GM23338 (cell line): Measurements from ENCODE around the gene BCAS1. TPM values are rescaled to one million over a fixed set of nuclear protein-coding genes. Genes with fewer than 3 reads are reported as not detected.

Experiments used
- ATAC-seq: fragments of 200-7000 bp; cut with Tn5 transposase; 3 replicates; pipeline ENCODE4 v1.9.1; 2020
- DNase-seq: peaks from one replicate; pipeline ENCODE4 v3.0.0-alpha.2; 2015; ENCODE audit warnings: low spot score
- H2AFZ ChIP-seq: fragments of 200-600 bp; sonication (generic); 2 replicates; pipeline ENCODE4 v1.8.0; 2016; ENCODE audit warnings: antibody characterized with exemption, mild to moderate bottlenecking, moderate library complexity
- H3F3A ChIP-seq: fragments of 200-600 bp; sonication (generic); replicated peaks from 2 replicates; pipeline ENCODE4 v1.8.0; 2017; ENCODE audit warnings: antibody characterized with exemption, mixed run types, low read depth
- H3K27ac ChIP-seq: fragments of 200-600 bp; sonication (generic); 2 replicates; pipeline ENCODE4 v1.6.1; 2016; ENCODE audit warnings: low read depth
- H3K27me3 ChIP-seq: fragments of 200-600 bp; sonication (generic); 2 replicates; pipeline ENCODE4 v1.8.0; 2016; ENCODE audit warnings: mild to moderate bottlenecking, mixed run types, moderate library complexity; ENCODE audit not compliant: insufficient read depth
- H3K36me3 ChIP-seq: fragments of 200-600 bp; sonication (generic); 2 replicates; pipeline ENCODE4 v1.8.0; 2016; ENCODE audit warnings: mild to moderate bottlenecking; ENCODE audit not compliant: insufficient read depth
- H3K4me1 ChIP-seq: fragments of 200-600 bp; sonication (generic); 2 replicates; pipeline ENCODE4 v1.8.0; 2016; ENCODE audit warnings: mild to moderate bottlenecking, moderate library complexity; ENCODE audit not compliant: insufficient read depth
- H3K4me2 ChIP-seq: fragments of 200-600 bp; sonication (generic); 2 replicates; pipeline ENCODE4 v1.7.1; 2017; ENCODE audit warnings: mixed run types
- H3K4me3 ChIP-seq: fragments of 200-600 bp; sonication (generic); 2 replicates; pipeline ENCODE4 v1.6.1; 2016; ENCODE audit warnings: mixed run types
- H3K79me2 ChIP-seq: fragments of 200-600 bp; sonication (generic); replicated peaks from 2 replicates; pipeline ENCODE4 v1.8.0; 2017; ENCODE audit warnings: mild to moderate bottlenecking; ENCODE audit not compliant: insufficient read depth
- H3K9me2 ChIP-seq: fragments of 200-600 bp; sonication (generic); 2 replicates; pipeline ENCODE4 v1.8.0; 2017; ENCODE audit not compliant: insufficient read depth
- H4K20me1 ChIP-seq: fragments of 200-600 bp; sonication (generic); replicated peaks from 2 replicates; pipeline ENCODE4 v1.8.0; 2017; ENCODE audit warnings: mild to moderate bottlenecking; ENCODE audit not compliant: insufficient read depth
- H3K27ac Mint-ChIP-seq: 2 replicates; pipeline ENCODE4 v1.8.0; 2020; ENCODE audit warnings: inconsistent platforms, mild to moderate bottlenecking, moderate library complexity, mixed read lengths
- H3K27me3 Mint-ChIP-seq: 3 replicates; pipeline ENCODE4 v1.8.0; 2022; ENCODE audit warnings: low read depth, mild to moderate bottlenecking, moderate library complexity, mixed read lengths, inconsistent platforms; ENCODE audit not compliant: insufficient read depth, poor library complexity
- H3K36me3 Mint-ChIP-seq: 3 replicates; pipeline ENCODE4 v1.8.0; 2021; ENCODE audit warnings: low read depth, mild to moderate bottlenecking, inconsistent platforms, moderate library complexity, mixed read lengths
- H3K4me1 Mint-ChIP-seq: 3 replicates; pipeline ENCODE4 v1.8.0; 2020; ENCODE audit warnings: mild to moderate bottlenecking, inconsistent platforms, mixed read lengths
- H3K4me3 Mint-ChIP-seq: 3 replicates; pipeline ENCODE4 v1.8.0; 2021; ENCODE audit warnings: moderate library complexity, mild to moderate bottlenecking, inconsistent platforms, mixed read lengths
- H3K9me3 Mint-ChIP-seq: 3 replicates; pipeline ENCODE4 v1.8.0; 2020; ENCODE audit warnings: moderate library complexity, mild to moderate bottlenecking, inconsistent platforms, mixed read lengths
- CREB1 ChIP-seq: fragments of 250-450 bp; sonication (Bioruptor Pico); IDR thresholded peaks from 2 replicates; pipeline ENCODE4 v1.5.0; 2020; ENCODE audit warnings: low read depth, mild to moderate bottlenecking, moderate library complexity
- ETS1 ChIP-seq: IDR thresholded peaks from 2 replicates; pipeline ENCODE4 v1.6.1; 2016; ENCODE audit warnings: antibody characterized with exemption
- EZH2 ChIP-seq: fragments of 200-600 bp; sonication (generic); IDR thresholded peaks from one replicate; pipeline ENCODE4 v1.8.0; 2017; ENCODE audit warnings: antibody characterized with exemption, mild to moderate bottlenecking, low read depth; ENCODE audit not compliant: unreplicated experiment
- NANOG ChIP-seq: IDR thresholded peaks from 2 replicates; pipeline ENCODE4 v1.6.1; 2016; ENCODE audit warnings: antibody characterized with exemption, borderline replicate concordance
- REST ChIP-seq: IDR thresholded peaks from one replicate; pipeline ENCODE4 v1.6.1; 2018; ENCODE audit warnings: antibody characterized with exemption; ENCODE audit not compliant: unreplicated experiment
- STAT1 ChIP-seq: IDR thresholded peaks from one replicate; pipeline ENCODE4 v1.6.1; 2016; ENCODE audit warnings: antibody characterized with exemption; ENCODE audit not compliant: unreplicated experiment
- ZNF331 ChIP-seq: fragments of 250-450 bp; sonication (Bioruptor Pico); IDR thresholded peaks from 2 replicates; pipeline ENCODE4 v1.5.0; 2020; ENCODE audit warnings: low read depth, mild to moderate bottlenecking, moderate library complexity
- polyA plus RNA-seq: library from polyadenylated mRNA; unstranded; fragments of >200 nt; fragmentation: Nextera tagmentation; extraction: Ambion mirVana; gene quantifications from 2 replicates; pipeline ENCODE4 v1.2.1, GENCODE V29; 2016
- total RNA-seq: library from RNA; depleted of rRNA; stranded (reverse); fragments of >200 nt; shearing (Covaris generic); gene quantifications from 2 replicates; pipeline ENCODE4 v1.2.3, GENCODE V29; 2014
- TF ChIP-seq, protein P1 (sequence below): fragments of 250-450 bp; sonication (Bioruptor Pico); IDR thresholded peaks from 2 replicates; pipeline ENCODE4 v1.5.0; 2020; ENCODE audit warnings: mild to moderate bottlenecking, moderate library complexity

Gene BCAS1
- total and polyA plus RNA-seq, 2 experiments from 2014 or later = 0.17 to 0.19 TPM

DNA sequence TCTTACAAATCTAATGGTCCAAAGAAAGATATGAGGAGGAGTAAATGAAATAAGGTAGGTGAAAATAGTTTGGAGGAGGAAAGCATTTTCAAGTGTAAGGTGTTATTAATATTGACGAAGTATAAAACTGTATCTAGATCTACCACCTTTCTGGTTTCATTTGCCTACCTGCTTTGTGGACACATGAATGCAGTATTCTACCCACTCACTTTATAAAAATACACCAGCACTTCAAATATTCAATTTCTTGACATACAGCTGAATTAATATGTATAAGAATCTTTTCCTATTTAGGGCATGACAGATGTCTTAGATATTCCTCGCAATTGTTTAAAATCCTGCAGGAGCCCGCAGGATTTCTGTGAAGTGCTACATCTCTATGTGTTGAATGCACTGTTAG, 108.0 kb downstream of the BCAS1 start:
- no peaks in the 10 kb centered on the region for H3K9me3 Mint-ChIP-seq
- peaks cover 18% of the 10 kb centered on the region for H3K4me1 Mint-ChIP-seq
- Histone ChIP-seq H3K79me2 (no peaks in the 10 kb centered on the region), H3K4me1 (no peaks in the 10 kb centered on the region), H3F3A (no peaks in the 10 kb centered on the region), H2AFZ (no peak overlapping the region), H4K20me1 (no peaks in the 10 kb centered on the region), H3K4me3 (no peak overlapping the region), H3K4me2 (no peak overlapping the region), H3K36me3 (no peaks in the 10 kb centered on the region), H3K9me2 (no peaks in the 10 kb centered on the region; the same call in 1 of the 2 replicates), H3K27me3 (no peaks in the 10 kb centered on the region), H3K27ac (no peak overlapping the region)
- no peak for DNase-seq
- TF ChIP-seq NANOG = no peak
- TF ChIP-seq, protein P1, sequence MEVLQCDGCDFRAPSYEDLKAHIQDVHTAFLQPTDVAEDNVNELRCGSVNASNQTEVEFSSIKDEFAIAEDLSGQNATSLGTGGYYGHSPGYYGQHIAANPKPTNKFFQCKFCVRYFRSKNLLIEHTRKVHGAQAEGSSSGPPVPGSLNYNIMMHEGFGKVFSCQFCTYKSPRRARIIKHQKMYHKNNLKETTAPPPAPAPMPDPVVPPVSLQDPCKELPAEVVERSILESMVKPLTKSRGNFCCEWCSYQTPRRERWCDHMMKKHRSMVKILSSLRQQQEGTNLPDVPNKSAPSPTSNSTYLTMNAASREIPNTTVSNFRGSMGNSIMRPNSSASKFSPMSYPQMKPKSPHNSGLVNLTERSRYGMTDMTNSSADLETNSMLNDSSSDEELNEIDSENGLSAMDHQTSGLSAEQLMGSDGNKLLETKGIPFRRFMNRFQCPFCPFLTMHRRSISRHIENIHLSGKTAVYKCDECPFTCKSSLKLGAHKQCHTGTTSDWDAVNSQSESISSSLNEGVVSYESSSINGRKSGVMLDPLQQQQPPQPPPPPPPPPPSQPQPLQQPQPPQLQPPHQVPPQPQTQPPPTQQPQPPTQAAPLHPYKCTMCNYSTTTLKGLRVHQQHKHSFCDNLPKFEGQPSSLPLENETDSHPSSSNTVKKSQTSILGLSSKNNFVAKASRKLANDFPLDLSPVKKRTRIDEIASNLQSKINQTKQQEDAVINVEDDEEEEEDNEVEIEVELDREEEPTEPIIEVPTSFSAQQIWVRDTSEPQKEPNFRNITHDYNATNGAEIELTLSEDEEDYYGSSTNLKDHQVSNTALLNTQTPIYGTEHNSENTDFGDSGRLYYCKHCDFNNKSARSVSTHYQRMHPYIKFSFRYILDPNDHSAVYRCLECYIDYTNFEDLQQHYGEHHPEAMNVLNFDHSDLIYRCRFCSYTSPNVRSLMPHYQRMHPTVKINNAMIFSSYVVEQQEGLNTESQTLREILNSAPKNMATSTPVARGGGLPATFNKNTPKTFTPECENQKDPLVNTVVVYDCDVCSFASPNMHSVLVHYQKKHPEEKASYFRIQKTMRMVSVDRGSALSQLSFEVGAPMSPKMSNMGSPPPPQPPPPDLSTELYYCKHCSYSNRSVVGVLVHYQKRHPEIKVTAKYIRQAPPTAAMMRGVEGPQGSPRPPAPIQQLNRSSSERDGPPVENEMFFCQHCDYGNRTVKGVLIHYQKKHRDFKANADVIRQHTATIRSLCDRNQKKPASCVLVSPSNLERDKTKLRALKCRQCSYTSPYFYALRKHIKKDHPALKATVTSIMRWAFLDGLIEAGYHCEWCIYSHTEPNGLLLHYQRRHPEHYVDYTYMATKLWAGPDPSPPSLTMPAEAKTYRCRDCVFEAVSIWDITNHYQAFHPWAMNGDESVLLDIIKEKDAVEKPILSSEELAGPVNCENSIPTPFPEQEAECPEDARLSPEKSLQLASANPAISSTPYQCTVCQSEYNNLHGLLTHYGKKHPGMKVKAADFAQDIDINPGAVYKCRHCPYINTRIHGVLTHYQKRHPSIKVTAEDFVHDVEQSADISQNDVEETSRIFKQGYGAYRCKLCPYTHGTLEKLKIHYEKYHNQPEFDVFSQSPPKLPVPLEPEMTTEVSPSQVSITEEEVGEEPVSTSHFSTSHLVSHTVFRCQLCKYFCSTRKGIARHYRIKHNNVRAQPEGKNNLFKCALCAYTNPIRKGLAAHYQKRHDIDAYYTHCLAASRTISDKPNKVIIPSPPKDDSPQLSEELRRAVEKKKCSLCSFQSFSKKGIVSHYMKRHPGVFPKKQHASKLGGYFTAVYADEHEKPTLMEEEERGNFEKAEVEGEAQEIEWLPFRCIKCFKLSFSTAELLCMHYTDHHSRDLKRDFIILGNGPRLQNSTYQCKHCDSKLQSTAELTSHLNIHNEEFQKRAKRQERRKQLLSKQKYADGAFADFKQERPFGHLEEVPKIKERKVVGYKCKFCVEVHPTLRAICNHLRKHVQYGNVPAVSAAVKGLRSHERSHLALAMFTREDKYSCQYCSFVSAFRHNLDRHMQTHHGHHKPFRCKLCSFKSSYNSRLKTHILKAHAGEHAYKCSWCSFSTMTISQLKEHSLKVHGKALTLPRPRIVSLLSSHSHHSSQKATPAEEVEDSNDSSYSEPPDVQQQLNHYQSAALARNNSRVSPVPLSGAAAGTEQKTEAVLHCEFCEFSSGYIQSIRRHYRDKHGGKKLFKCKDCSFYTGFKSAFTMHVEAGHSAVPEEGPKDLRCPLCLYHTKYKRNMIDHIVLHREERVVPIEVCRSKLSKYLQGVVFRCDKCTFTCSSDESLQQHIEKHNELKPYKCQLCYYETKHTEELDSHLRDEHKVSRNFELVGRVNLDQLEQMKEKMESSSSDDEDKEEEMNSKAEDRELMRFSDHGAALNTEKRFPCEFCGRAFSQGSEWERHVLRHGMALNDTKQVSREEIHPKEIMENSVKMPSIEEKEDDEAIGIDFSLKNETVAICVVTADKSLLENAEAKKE = no peak
- no peak for TF ChIP-seq CREB1
- TF ChIP-seq EZH2 = no peak
- no peaks in the 10 kb centered on the region for H3K36me3 Mint-ChIP-seq
- ATAC-seq = no peak
- no peak overlapping the region for H3K4me3 Mint-ChIP-seq
- H3K27ac Mint-ChIP-seq = no peak overlapping the region
- H3K27me3 Mint-ChIP-seq = no peaks in the 10 kb centered on the region

DNA sequence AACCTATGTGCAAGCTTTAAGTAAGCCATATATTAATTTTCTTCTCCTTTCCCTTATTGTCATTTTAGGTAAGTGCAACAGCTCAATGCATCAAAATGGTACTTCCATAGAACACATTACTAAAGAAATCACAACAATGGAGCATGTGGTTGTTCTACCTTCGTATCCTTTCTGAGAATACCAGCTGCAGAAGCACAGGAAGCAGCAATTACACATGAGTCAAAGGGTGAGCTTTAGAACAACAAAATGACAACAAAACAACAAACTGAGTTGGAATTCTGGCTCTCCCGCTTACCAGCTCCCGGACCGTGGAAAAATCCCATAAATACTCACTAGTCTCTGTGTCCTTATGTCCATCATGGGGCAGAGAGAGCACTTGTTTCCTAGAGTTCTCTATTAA, 108.9 kb downstream of the BCAS1 start:
- ATAC-seq (no peak), DNase-seq (peak; percentile 10)
- Histone ChIP-seq H3K4me3 (no peak overlapping the region), H3K9me2 (peaks cover 1% of the 10 kb centered on the region; the same call in 1 of the 2 replicates), H3K4me2 (no peak overlapping the region), H4K20me1 (no peaks in the 10 kb centered on the region), H3K27ac (no peak overlapping the region), H3K36me3 (no peaks in the 10 kb centered on the region), H3K79me2 (no peaks in the 10 kb centered on the region), H3F3A (no peaks in the 10 kb centered on the region), H3K27me3 (no peaks in the 10 kb centered on the region), H3K4me1 (no peaks in the 10 kb centered on the region), H2AFZ (peak overlapping the region; percentile 1; the same call in 1 of the 2 replicates)
- no peaks in the 10 kb centered on the region for H3K36me3 Mint-ChIP-seq
- H3K4me1 Mint-ChIP-seq = peaks cover 18% of the 10 kb centered on the region
- H3K9me3 Mint-ChIP-seq = no peaks in the 10 kb centered on the region
- H3K27ac Mint-ChIP-seq = no peak overlapping the region
- no peak overlapping the region for H3K4me3 Mint-ChIP-seq
- no peaks in the 10 kb centered on the region for H3K27me3 Mint-ChIP-seq
- TF ChIP-seq STAT1 (no peak), EZH2 (no peak), ETS1 (no peak), ZNF331 (CRISPR knock-in tag) (no peak), REST (no peak)
